Smooth muscle cell of the umbilical artery (primary cell): Measurements from ENCODE around the gene ZBTB11. TPM values are rescaled to one million over a fixed set of nuclear protein-coding genes. Genes with fewer than 3 reads are reported as not detected.

ENCODE experiments used
- total RNA-seq: library from RNA; depleted of rRNA; stranded (reverse); fragments of >200 nt; gene quantifications from 2 replicates; pipeline ENCODE4 v1.2.3, GENCODE V29; 2014

The ZBTB11 gene, protein sequence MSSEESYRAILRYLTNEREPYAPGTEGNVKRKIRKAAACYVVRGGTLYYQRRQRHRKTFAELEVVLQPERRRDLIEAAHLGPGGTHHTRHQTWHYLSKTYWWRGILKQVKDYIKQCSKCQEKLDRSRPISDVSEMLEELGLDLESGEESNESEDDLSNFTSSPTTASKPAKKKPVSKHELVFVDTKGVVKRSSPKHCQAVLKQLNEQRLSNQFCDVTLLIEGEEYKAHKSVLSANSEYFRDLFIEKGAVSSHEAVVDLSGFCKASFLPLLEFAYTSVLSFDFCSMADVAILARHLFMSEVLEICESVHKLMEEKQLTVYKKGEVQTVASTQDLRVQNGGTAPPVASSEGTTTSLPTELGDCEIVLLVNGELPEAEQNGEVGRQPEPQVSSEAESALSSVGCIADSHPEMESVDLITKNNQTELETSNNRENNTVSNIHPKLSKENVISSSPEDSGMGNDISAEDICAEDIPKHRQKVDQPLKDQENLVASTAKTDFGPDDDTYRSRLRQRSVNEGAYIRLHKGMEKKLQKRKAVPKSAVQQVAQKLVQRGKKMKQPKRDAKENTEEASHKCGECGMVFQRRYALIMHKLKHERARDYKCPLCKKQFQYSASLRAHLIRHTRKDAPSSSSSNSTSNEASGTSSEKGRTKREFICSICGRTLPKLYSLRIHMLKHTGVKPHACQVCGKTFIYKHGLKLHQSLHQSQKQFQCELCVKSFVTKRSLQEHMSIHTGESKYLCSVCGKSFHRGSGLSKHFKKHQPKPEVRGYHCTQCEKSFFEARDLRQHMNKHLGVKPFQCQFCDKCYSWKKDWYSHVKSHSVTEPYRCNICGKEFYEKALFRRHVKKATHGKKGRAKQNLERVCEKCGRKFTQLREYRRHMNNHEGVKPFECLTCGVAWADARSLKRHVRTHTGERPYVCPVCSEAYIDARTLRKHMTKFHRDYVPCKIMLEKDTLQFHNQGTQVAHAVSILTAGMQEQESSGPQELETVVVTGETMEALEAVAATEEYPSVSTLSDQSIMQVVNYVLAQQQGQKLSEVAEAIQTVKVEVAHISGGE
- 25.8 and 30.2 TPM in 2 replicates for total RNA-seq

DNA sequence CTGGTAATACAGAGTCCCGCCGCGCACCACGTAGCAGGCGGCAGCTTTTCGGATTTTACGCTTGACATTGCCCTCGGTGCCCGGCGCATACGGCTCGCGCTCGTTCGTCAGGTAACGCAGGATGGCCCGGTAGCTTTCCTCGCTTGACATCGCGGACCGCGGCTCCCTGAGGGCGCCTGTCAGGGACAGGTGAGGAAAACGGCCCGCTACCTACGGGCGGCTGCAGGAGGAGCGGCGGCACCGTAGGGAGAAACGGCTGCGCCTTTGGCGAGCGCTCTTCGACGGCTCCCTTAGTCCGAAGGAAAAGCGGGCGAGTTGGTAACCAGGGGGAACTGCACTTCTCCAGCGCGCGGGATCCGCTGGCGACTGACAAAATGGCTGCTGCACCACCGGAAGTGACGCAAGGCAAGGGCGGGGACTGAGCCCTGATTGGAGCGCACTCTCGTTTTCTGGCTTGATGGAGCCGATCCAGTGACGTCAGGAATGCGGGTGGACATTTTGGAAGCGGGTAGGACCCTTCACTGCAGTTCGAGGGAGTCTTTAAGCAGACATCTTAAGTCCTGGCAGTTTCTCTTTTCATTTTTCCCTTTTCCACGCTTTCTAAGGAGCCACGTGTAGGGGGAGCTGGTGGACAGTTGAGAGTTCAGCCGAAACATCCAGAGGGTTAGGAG lies at the start of gene ZBTB11:
Gene ZBTB11 (minus strand): TSS at position 368 of the 671 bp plus-strand sequence. CDS start 218 bp downstream, at position 150.

DNA sequence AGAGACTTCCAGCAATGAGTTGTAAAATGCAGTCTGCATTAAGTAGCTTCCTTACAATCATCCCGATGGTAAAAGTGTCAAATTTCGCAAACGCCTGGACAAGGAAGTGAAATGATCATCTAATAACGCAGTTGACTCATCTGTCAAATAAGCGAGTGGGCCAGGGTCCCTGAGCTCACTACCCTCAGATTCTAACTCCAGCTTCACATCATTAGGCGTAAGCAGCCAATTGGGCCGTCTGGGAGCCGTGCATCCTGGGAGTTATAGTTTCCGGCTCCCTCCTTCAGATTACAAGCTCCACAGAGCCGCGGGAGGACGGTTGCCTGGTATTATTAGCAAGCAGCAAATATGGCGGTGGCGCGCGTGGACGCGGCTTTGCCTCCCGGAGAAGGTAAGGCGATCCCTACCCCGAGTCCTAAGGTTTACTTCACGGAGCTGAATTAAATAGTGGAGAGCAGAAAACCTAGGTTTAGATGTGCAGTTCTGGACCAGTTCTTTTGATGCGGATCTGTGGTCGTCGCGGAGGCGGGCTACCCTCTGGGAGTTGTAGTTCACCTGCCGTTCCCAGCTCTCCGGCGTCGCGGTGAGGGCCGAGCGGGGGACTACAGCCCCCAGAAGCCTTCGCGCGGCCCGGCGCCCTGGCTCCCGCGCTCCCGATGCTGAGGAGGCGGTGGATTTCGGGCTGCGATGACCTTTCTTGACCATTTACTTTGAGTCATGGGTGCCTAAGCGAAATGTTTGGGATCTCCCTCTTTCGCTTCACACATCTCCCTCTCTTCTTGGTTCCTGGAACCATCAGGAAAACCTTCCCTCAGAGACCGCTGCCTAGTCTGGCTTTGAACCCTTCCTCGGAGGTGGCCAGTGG lies 47.6 kb upstream of the ZBTB11 start, which contains the start of gene CEP97:
Gene CEP97 (plus strand): TSS at position 286 of the 865 bp plus-strand sequence. CDS start 63 bp downstream, at position 349.

Other genes starting within 250 kb of the ZBTB11 start
- 8.9 and 9.9 TPM in 2 replicates for gene SENP7, start 163.9 kb downstream of the ZBTB11 start, total RNA-seq
- 22.0 and 27.3 TPM in 2 replicates for gene TRMT10C, start 115.3 kb downstream of the ZBTB11 start, total RNA-seq
- 99.2 and 127 TPM in 2 replicates for gene PCNP, start 103.0 kb downstream of the ZBTB11 start, total RNA-seq
- gene RPL24, start 9.6 kb upstream of the ZBTB11 start, total RNA-seq, result 591 and 1,533 TPM in 2 replicates
- 16.2 and 16.3 TPM in 2 replicates for gene CEP97, start 47.5 kb upstream of the ZBTB11 start, total RNA-seq
- 27.3 and 39.5 TPM in 2 replicates for gene NXPE3, start 102.1 kb upstream of the ZBTB11 start, total RNA-seq
- 71.6 and 129 TPM in 2 replicates for gene NFKBIZ, start 172.4 kb upstream of the ZBTB11 start, total RNA-seq